Measurements from ENCODE around the gene TUBA3D. TPM values are rescaled to one million over a fixed set of nuclear protein-coding genes. Genes with fewer than 3 reads are reported as not detected.

Gene TUBA3D
- polyA plus RNA-seq, 1 of the 3 experiments (the other 2 are of a cell fraction): not detected

- TF ChIP-seq RFX5 (IDR thresholded peaks at IDR 0.05; ENCODE audit: low read length): no peak
- TF ChIP-seq YY1 (IDR thresholded peaks at IDR 0.05; ENCODE audit: low read depth): no peak
- TF ChIP-seq MXI1 (IDR thresholded peaks at IDR 0.05; ENCODE audit: low read depth, low read length): no peak
- TF ChIP-seq NRF1 (IDR thresholded peaks at IDR 0.05; ENCODE audit: low read depth, low read length): no peak
- TF ChIP-seq PBX3 (IDR thresholded peaks at IDR 0.05): no peak
- no peak for TF ChIP-seq REST (IDR thresholded peaks at IDR 0.05; ENCODE audit: low read depth, low read length)
- no peak for TF ChIP-seq RCOR1 (IDR thresholded peaks at IDR 0.05; ENCODE audit: low read length)
- no peak for TF ChIP-seq MAX (IDR thresholded peaks at IDR 0.05; ENCODE audit: low read depth)
- TF ChIP-seq TCF12 (IDR thresholded peaks at IDR 0.05): no peak
- TF ChIP-seq FOXM1 (IDR thresholded peaks at IDR 0.05; ENCODE audit: low read depth): no peak
- no peak for TF ChIP-seq USF2 (IDR thresholded peaks at IDR 0.05; ENCODE audit: borderline replicate concordance, low read depth, low read length)
- TF ChIP-seq RXRA (IDR thresholded peaks at IDR 0.05; ENCODE audit: borderline replicate concordance, low read depth): no peak
- TF ChIP-seq TAF1 (IDR thresholded peaks at IDR 0.05; ENCODE audit: borderline replicate concordance, low read depth, low read length): no peak
- no peak for TF ChIP-seq MEF2A (IDR thresholded peaks at IDR 0.05; ENCODE audit: borderline replicate concordance, low read depth)
- TF ChIP-seq RAD21 (IDR thresholded peaks at IDR 0.05; ENCODE audit: low read length): no peak
- TF ChIP-seq POLR2AphosphoS5 (IDR thresholded peaks at IDR 0.05; ENCODE audit: low read depth, low read length): no peak
- TF ChIP-seq FOSL2 (IDR thresholded peaks at IDR 0.05; ENCODE audit: borderline replicate concordance, low read depth): no peak
- TF ChIP-seq GABPA (IDR thresholded peaks at IDR 0.05; ENCODE audit: low read depth): no peak
- no peak for TF ChIP-seq ELF1 (IDR thresholded peaks at IDR 0.05)
- no peak for TF ChIP-seq TEAD4 (IDR thresholded peaks at IDR 0.05; ENCODE audit: borderline replicate concordance, insufficient read depth)
- Histone ChIP-seq H3K9ac (no peak overlapping the region), H4K20me1 (ENCODE audit: insufficient read depth) (no peaks in the 10 kb centered on the region), H3K79me2 (ENCODE audit: insufficient read depth) (no peaks in the 10 kb centered on the region), H3K4me2 (no peak overlapping the region), H2AFZ (ENCODE audit: low read depth) (no peak overlapping the region), H3F3A (replicated peaks; ENCODE audit: insufficient read depth) (no peaks in the 10 kb centered on the region), H3K27me3 (ENCODE audit: insufficient read depth) (peaks cover 44% of the 10 kb centered on the region), H3K27ac (ENCODE audit: low read depth in 2 of 2, low read length in 1 of 2) (no peak overlapping the region), H3K9me3 (no peaks in the 10 kb centered on the region), H3K4me1 (ENCODE audit: control insufficient read depth in 1 of 2, insufficient read depth in 2 of 2, low read depth in 1 of 2, low read length in 1 of 2) (no peaks in the 10 kb centered on the region), H3K9me2 (no peaks in the 10 kb centered on the region), H3K4me3 (ENCODE audit: low read depth in 2 of 2, low read length in 1 of 2) (no peak overlapping the region), H3K36me3 (replicated peaks in 1 of 2; ENCODE audit: control insufficient read depth in 1 of 2, insufficient read depth in 2 of 2, low read length in 1 of 2) (no peaks in the 10 kb centered on the region)
- CTCF ChIA-PET: interaction anchor here (1.2 to 5.3 kb wide), 3 partner anchors 13 to 247 kb away, joined by 5 to 27 read pairs (median 5); no protein-coding TSS in a partner anchor
- no peak for DNase-seq
- 34% methylated on average over 5 of the region's 5 CpGs for WGBS (ENCODE audit: low lambda C conversion rate)
- POLR2A ChIA-PET: no interaction called here
Measured at GRCh38 chr2:131426727-131427126, 49.2 kb upstream of the TUBA3D start.

Measured in SK-N-SH (cell line).